GM19035 (cell line): ENCODE results near the gene LHPP.

Experiments
- ATAC-seq: cut with Tn5 transposase; IDR thresholded peaks from one replicate; pipeline ENCODE4 v1.9.1; 2021; ENCODE audit not compliant: unreplicated experiment

Gene LHPP

GRCh38 chr10:124518366-124518765 lies 56.7 kb downstream of the LHPP start:
- no peak for ATAC-seq

GRCh38 chr10:124520558-124521428 lies 59.2 kb downstream of the LHPP start:
- ATAC-seq: no peak

- ATAC-seq: no peak
Measured at GRCh38 chr10:124521429-124521871, 59.8 kb downstream of the LHPP start.

GRCh38 chr10:124522131-124522932 lies 60.7 kb downstream of the LHPP start:
- ATAC-seq: no peak

GRCh38 chr10:124522933-124523871 lies 61.6 kb downstream of the LHPP start:
- no peak for ATAC-seq

- no peak for ATAC-seq
Measured at GRCh38 chr10:124523901-124524300, 62.3 kb downstream of the LHPP start.

- no peak for ATAC-seq
Measured at GRCh38 chr10:124524991-124525653, 63.5 kb downstream of the LHPP start.

GRCh38 chr10:124525751-124526600 lies 64.4 kb downstream of the LHPP start:
- ATAC-seq: no peak

GRCh38 chr10:124526621-124527267 lies 65.1 kb downstream of the LHPP start:
- ATAC-seq: no peak

GRCh38 chr10:124527874-124528395 lies 66.3 kb downstream of the LHPP start:
- ATAC-seq: no peak

GRCh38 chr10:124529661-124530214 lies 68.1 kb downstream of the LHPP start:
- ATAC-seq: no peak

GRCh38 chr10:124530215-124530665 lies 68.6 kb downstream of the LHPP start:
- ATAC-seq: peak; percentile 94

GRCh38 chr10:124530816-124531215 lies 69.2 kb downstream of the LHPP start:
- no peak for ATAC-seq

GRCh38 chr10:124532106-124532641 lies 70.6 kb downstream of the LHPP start:
- ATAC-seq: no peak

GRCh38 chr10:124532788-124533187 lies 71.2 kb downstream of the LHPP start:
- ATAC-seq: no peak

- no peak for ATAC-seq
Measured at GRCh38 chr10:124533266-124533665, 71.6 kb downstream of the LHPP start.

GRCh38 chr10:124534231-124534798 lies 72.7 kb downstream of the LHPP start:
- no peak for ATAC-seq
